Kasumi-1 (cell line): Measurements from ENCODE around the gene UPF2.
A peak's percentile ranks its signal among the peaks of the same experiment; 100 is the strongest.

Experiments
- DNase-seq, 2 experiments: peaks; one replicate each; lab custom pipeline; 2025; lab: John Stamatoyannopoulos, UW

The UPF2 gene

GRCh38 chr10:11882646-11883375, 159.8 kb downstream of the UPF2 start:
- no peak for DNase-seq

GRCh38 chr10:11881477-11882417, 160.9 kb downstream of the UPF2 start:
- DNase-seq, result no peak

GRCh38 chr10:11881030-11881476, 161.6 kb downstream of the UPF2 start:
- no peak for DNase-seq

- DNase-seq, result no peak
Measured at GRCh38 chr10:11880151-11881029, 162.2 kb downstream of the UPF2 start.

- DNase-seq, result no peak
Measured at GRCh38 chr10:11879387-11880094, 163.1 kb downstream of the UPF2 start.

GRCh38 chr10:11878776-11879175, 163.8 kb downstream of the UPF2 start:
- DNase-seq, result no peak

GRCh38 chr10:11877591-11877905, 165.1 kb downstream of the UPF2 start:
- no peak for DNase-seq

GRCh38 chr10:11876805-11877590, 165.6 kb downstream of the UPF2 start:
- no peak for DNase-seq

- peak; percentile 87 to 90 for DNase-seq
Measured at GRCh38 chr10:11876324-11876723, 166.3 kb downstream of the UPF2 start.

GRCh38 chr10:11875494-11876281, 166.9 kb downstream of the UPF2 start:
- no peak for DNase-seq

GRCh38 chr10:11874568-11875493, 167.8 kb downstream of the UPF2 start:
- DNase-seq, result peak; percentile 94 to 96

- peak; percentile 83 to 87 for DNase-seq
Measured at GRCh38 chr10:11871466-11871865, 171.1 kb downstream of the UPF2 start.

- DNase-seq, result no peak
Measured at GRCh38 chr10:11870900-11871400, 171.7 kb downstream of the UPF2 start.

GRCh38 chr10:11870461-11870780, 172.2 kb downstream of the UPF2 start:
- no peak for DNase-seq
